Measurements from ENCODE around the gene PAOX.
"Not testable (repeated sequence)": the region's sequence is repeated elsewhere in the genome, so short reads cannot be mapped to it uniquely, and the experiment has no call there.

Gene PAOX

DNA sequence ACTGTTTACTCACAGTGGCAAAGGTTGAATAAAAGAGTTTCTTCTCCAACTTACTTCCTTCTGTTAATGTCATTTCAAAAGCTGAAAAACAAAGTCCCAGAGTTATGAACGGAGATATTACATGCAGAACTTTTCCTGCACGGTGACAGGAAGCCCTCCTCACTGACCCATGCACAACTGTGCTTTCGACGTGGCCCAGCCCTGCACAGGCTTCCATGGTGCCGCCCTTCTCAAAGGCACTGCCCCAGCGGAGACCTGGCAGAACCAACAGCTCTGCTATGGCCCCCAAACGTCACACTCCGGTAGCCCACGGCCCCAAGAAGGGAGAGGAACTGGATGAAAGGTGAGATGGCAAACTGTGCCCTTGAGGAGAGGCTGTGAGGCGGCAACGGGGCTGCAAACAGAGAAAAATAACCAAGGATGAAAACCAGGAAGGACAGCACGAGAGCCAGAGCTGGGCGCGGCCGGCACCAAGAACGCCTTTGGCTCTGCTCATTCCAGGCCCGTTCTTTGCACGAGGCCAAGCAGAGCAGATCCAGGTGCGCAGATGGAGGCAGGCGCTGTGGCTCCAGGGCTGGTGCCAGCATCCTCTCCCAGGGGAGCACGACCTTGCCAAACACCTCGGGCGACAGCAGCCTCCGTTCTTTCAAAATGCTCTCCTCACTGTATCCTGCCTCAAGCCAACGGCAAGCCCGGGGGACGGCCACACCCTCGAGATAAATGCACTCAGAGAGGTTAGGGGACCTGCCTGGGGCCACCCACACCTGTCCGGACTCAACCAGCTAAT lies 14.2 kb upstream of the PAOX start:
- in situ Hi-C loops (cut with MboI; ENCODE audit: low sequenced_read_pairs, unreplicated experiment), result no loop called here
- no peak for DNase-seq (ENCODE audit: low spot score)

DNA sequence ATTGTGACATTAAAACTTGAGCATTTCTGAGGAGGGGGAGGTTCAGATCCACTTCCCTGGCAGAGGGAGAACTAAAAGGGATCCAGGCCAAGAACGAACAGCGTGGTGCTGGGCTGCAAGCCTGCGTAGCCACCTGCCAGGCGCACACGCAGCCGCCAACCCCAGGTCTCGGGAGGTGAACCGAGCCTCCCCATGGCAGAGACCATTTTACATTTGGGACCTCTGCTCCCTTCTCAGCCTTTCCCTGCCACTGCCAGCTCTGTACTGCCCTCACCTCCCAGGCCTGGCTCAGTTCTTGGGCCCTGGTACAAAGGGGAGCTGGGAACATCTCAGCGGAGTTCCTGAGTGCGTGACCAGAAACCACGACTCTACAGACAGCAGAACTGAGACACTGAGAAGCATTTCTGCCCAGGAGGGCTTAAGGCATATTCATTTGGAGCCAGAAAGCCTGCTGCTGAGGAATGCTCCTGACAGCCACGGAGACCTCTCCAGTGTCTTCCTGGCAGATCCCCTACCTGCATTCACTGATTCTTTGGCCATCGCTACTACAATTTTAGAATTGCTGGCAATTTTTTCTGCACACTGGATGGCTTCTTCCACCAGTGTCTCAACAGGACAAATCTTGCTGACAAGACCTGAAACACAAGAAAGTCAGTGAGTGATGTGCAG lies 13.5 kb upstream of the PAOX start:
- no peak for DNase-seq (ENCODE audit: low spot score)
- TF ChIP-seq, protein P1, sequence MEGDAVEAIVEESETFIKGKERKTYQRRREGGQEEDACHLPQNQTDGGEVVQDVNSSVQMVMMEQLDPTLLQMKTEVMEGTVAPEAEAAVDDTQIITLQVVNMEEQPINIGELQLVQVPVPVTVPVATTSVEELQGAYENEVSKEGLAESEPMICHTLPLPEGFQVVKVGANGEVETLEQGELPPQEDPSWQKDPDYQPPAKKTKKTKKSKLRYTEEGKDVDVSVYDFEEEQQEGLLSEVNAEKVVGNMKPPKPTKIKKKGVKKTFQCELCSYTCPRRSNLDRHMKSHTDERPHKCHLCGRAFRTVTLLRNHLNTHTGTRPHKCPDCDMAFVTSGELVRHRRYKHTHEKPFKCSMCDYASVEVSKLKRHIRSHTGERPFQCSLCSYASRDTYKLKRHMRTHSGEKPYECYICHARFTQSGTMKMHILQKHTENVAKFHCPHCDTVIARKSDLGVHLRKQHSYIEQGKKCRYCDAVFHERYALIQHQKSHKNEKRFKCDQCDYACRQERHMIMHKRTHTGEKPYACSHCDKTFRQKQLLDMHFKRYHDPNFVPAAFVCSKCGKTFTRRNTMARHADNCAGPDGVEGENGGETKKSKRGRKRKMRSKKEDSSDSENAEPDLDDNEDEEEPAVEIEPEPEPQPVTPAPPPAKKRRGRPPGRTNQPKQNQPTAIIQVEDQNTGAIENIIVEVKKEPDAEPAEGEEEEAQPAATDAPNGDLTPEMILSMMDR (IDR thresholded peaks at IDR 0.05; ENCODE audit: borderline replicate concordance, control extremely low read depth, extremely low read depth, insufficient read depth, missing control alignments), result no peak
- in situ Hi-C loops (cut with MboI; ENCODE audit: low sequenced_read_pairs, unreplicated experiment), result no loop called here

More for the DNA sequence above, 14.2 kb upstream of the PAOX start:
- TF ChIP-seq, protein P1 (IDR thresholded peaks at IDR 0.05; ENCODE audit: borderline replicate concordance, control extremely low read depth, extremely low read depth, insufficient read depth, missing control alignments), result no peak

- in situ Hi-C loops (cut with MboI; ENCODE audit: low sequenced_read_pairs, unreplicated experiment), result no loop called here
- TF ChIP-seq, protein P1 (IDR thresholded peaks at IDR 0.05; ENCODE audit: borderline replicate concordance, control extremely low read depth, extremely low read depth, insufficient read depth, missing control alignments), result no peak
Measured at GRCh38 chr10:133366130-133366478, 13.0 kb upstream of the PAOX start.

GRCh38 chr10:133366751-133367150 lies 12.3 kb upstream of the PAOX start:
- in situ Hi-C loops (cut with MboI; ENCODE audit: low sequenced_read_pairs, unreplicated experiment), result no loop called here
- TF ChIP-seq, protein P1 (IDR thresholded peaks at IDR 0.05; ENCODE audit: borderline replicate concordance, control extremely low read depth, extremely low read depth, insufficient read depth, missing control alignments), result no peak
- DNase-seq (ENCODE audit: low spot score), result no peak

More at GRCh38 chr10:133366130-133366478, 13.0 kb upstream of the PAOX start:
- no peak for DNase-seq (ENCODE audit: low spot score)

- in situ Hi-C loops (cut with MboI; ENCODE audit: low sequenced_read_pairs, unreplicated experiment); DNase-seq (ENCODE audit: low spot score): not testable (repeated sequence)
Measured at GRCh38 chr10:133367461-133367860, 11.6 kb upstream of the PAOX start.

DNA sequence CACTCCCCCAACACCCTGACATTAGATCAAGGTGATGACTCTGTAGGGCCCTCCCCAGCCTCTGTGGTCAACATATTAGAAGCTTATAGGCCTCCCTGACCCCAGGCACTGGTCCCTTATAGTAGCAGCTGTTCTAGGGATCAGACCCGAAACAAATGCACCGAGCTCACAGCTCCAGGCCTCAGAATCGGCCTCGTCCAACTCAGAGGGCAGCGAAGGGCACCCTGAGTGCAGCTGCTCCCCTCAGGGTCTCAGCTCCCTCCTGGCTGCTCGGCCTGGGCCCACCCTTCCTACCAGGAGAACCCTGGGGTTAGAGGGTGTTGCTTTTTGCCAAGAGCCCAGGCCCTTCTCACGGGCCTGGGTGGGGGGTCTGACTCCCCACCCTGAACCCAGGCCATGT lies 10.9 kb upstream of the PAOX start:
- TF ChIP-seq, protein P1 (IDR thresholded peaks at IDR 0.05; ENCODE audit: borderline replicate concordance, control extremely low read depth, extremely low read depth, insufficient read depth, missing control alignments), result no peak
- in situ Hi-C loops (cut with MboI; ENCODE audit: low sequenced_read_pairs, unreplicated experiment), result no loop called here

More for the DNA sequence above, 10.9 kb upstream of the PAOX start:
- no peak for DNase-seq (ENCODE audit: low spot score)

All from GM13976 (cell line).